RCC 7860 (cell line): ENCODE results near the gene PRLH.
A peak's percentile ranks its signal among the peaks of the same experiment; 100 is the strongest.
"Not testable (repeated sequence)": the region's sequence is repeated elsewhere in the genome, so short reads cannot be mapped to it uniquely, and the experiment has no call there.

Experiments
- DNase-seq: peaks from one replicate; pipeline ENCODE4 v3.0.0-alpha.2; 2015; ENCODE audit warnings: low spot score
- FAIRE-seq: peaks from 2 replicates; lab custom pipeline; 2012; peaks lifted over from hg19 to GRCh38; lab: Jason Lieb, UNC

The PRLH gene

DNA sequence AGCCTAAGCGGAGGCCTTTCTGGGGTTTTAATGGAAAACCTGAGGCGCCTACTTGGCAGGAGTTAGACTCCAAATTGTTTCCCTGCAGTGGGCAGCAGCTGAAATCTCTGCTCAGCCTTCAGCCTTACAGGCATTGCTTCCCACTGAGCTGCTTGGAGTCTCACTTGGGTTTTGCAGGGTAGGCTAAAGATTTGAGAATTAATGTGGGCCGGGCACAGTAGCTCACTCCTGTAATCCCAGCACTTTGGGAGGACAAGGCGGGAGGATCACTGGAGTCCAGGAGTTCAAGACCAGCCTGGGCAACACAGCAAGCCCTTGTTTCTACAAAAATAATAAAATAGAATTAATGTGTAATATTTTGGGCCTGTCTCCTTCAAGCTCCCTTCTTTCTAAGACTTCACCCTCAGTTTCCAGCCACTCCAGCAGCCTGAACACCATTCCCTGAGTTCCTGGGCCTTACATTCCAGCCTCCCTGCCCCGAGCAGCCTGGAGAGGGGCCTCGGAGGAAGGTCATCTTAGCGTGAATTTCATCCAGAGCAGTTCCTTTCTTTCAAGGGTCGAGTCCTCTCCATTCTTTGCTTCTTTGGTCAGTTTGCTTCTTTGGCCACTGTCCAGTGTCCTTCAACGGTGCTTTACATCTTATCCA lies 33.2 kb downstream of the PRLH start:
- DNase-seq (no peak), FAIRE-seq (no peak)

DNA sequence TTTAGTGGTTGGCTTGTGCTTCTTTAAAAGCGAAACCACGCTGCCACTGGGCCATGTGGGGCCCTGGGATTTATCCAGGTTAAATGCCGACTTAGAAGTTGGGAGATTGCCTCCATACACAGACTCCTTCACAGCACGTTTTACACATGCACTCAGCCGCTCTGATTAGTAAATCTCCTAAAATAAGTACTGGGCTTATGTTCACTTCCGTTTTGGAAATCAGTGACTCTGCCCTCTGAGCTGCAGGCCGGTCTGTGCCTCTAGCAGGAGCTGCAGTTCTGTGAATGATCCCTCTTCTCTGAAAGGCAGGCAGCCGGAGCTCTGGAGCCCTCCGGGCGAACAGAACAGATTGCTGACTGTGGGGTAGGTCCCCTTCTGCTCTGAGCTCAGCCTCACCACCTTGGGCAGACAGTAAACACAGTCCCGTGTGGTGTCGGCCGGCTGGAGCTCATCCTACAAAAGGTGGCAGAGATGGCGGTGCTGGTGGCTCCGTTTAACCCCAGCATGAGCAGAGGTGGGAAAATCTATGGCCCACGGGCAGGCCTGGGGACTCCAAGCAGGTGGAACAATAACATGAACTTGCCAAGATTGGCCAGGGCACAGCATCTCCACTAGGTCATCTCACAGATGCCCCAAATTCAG lies 34.0 kb downstream of the PRLH start:
- FAIRE-seq = no peak
- no peak for DNase-seq

DNA sequence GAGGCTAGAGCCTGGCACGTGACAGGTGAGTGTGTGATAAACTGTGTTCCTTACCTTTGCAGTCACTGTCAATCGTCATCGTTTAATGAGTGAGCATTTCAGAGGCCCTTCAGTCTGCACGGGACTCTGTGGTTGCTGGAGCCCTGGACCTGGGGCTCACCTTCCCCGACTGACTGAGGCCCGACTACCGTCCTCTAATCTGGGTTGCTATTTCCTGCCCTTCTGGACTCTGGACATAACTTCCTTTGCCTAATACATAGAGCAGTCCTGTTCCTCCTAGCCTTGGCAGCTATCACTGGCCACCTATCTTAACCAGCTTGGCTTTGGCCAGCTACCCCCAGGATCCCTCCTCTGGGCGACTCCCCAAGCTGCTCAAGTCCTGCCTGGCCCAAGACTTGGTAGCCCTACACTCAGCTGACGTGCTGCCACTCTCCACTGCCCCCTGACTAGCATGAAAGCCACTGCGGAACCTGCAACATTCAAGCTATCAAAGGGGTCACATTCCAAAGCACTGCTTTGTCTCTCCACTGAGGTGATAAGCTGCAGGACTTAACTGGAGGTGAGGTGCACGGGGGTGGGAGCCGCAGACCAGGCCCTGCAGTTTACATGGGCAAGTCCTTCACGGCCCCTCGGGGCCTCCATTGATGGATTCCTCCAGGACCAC lies 35.2 kb downstream of the PRLH start:
- DNase-seq = no peak
- no peak for FAIRE-seq

DNA sequence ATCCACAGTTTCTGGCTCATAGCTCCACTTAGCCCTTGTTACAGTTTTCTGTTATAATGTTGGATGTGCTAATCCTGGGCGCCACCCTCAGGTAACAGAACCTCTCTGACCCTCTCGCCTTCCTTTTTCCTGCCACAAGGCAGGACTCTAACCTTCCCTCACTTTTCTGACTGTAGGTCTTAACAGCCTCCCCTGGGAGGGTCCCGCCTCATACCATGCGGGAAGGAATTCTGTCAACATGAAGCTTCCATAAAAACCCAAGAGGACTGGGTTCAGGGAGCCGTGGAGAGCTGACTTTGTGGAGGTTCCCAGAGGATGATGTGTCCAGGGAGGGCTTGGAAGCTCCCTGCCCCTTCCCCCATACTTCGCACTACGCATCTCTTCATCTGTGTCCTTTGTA lies 36.0 kb downstream of the PRLH start:
- DNase-seq = no peak
- no peak for FAIRE-seq

DNA sequence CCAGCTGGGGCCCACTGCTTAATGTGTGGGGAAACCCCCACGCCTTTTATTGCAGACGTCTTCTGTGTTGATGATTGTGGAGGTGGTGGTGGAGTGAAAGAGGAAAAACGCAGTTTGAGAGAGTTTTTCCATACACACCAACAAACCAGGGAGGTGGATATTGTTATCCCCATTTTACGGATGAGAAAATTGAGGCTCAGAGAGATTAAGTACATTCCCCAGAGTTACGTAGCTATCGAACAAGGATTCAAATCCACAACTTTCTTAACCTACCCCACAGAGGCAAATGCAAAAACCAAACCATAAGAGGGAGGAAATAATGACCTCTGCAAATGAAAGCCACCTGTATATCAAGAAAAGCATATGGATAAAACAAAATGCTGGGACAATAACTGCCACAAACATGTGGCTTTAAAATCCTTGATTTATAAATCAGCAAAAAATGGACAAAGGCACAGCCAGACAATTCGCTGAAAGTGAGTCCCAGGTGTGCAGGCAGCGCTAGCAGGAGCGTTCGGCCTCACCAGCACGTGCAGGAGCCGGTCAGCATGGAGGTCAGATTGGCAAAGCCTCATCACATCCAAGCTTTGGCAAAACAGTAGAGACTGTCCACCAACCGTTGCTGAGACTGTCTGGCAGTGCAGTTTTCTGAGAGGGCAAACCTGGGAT lies 36.8 kb downstream of the PRLH start:
- DNase-seq (no peak), FAIRE-seq (no peak)

DNA sequence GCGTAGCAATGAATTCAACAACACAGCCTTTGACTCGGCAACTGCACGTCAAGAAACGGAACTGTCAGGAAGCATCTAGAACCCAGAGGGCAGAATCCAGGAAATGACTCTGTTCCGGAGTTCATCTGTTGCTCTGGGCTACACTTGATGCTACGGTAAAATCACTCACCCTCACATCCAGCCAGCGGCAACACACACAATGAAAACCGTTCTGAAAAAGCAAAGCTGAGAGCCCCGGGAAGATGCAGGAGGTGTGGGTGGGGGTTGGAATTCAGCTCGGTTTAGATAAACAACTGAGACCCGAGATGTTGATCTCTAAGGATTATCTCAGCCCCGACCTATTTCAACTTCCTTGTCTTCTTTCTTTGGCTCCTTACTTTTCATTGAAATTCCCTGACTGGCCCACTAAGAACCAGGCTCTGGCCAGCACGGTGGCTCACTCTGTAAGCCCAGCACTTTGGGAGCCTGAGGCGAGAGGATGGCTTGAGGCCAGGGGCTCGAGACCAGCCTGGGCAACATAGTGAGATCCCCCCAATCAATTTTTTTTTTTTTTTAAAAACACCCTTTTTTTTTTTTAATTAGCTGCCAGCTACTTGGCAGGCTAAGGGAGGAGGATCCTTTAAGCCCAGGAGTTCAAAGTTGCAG lies 37.5 kb downstream of the PRLH start:
- DNase-seq = no peak
- FAIRE-seq = no peak

DNA sequence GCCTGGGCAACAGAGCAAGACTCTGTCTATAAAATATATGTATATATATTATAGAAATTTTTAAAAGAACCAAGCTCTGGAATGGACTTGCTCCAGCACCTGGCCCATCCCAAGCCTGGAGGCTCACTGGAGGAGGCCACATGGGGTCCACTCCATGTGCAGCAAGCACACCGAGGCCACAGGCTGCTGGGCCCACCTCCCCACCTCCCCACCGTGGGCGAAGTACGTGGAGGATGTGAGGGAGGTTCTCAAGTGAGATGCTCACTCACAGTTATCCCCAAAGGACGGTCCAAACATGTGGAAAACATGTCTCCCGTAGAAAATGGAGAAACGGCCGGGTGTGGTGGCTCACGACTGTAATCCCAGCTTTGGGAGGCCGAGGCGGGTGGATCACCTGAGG lies 38.0 kb downstream of the PRLH start:
- no peak for DNase-seq
- no peak for FAIRE-seq

DNA sequence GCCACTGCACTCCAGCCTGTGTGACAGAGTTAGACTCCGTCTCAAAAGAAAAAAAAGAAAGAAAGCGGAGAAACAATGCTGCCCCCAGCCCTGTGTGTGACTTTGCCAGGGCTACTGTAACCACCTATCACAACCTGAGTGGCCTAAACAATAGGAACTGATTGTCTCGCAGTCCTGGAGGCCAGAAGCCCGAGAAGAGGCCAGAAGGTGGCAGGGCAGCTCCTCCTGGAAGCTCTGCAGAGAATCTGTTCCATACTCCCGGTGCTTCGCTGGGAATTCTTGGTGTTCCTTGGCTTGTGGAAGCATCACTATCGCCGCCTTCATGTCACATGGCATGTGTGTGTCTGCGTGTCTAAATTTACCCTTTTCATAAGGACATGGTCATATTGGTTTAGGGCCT lies 38.6 kb downstream of the PRLH start:
- FAIRE-seq (no peak), DNase-seq (no peak)

DNA sequence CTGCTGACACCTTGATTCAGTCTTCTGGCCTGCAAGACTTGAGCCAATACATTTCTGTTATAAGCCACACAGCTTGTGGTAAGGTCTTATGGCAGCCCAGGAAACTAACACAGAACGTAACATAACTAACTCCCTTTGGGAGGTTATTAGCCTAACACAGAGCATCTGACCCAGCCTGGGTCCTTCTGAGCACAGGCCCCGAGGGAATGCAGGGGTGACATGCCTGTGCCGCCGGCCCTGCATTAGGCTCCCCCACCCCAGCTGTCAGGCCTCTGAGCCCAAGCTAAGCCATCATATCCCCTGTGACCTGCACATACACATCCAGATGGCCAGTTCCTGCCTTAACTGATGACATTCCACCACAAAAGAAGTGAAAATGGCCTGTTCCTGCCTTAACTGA lies 40.1 kb downstream of the PRLH start:
- FAIRE-seq, DNase-seq: not testable (repeated sequence)

DNA sequence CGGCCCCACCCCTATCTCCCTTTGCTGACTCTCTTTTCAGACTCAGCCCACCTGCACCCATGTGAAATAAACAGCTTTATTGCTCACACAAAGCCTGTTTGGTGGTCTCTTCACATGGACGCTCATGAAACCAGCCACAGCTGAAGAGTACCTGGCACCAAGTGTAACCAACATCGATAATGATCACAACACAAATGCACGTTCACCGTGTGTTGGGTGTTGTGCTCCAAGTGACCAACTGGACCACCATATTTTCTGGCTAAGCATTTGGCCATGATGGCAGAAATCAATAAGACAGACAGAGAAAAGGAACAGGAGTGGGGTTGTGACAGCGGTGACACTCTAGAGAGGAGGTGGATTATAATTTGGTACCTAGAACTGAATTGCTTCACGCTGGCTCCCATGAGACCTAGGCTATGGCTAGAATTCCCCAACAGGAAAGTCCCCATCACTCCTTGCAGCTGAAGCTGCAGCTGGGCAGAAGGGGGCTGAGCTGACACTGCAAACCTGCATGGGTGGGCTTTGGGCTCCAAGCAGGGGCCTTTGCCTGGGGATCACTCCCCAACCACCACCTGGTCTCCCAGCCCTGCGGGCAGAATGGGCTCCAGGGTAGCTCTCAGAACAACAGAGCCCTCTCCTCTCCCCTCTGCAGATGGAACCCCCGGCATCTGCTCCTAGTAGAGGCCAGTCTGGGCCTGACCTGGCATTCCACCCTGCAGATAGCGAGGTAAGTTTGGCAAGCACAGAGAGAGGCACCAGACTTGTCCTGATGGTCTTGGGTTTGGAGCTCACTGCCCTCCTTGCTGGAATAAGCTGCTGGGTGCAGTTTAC lies 46.4 kb downstream of the PRLH start:
- no peak for DNase-seq
- FAIRE-seq = no peak

DNA sequence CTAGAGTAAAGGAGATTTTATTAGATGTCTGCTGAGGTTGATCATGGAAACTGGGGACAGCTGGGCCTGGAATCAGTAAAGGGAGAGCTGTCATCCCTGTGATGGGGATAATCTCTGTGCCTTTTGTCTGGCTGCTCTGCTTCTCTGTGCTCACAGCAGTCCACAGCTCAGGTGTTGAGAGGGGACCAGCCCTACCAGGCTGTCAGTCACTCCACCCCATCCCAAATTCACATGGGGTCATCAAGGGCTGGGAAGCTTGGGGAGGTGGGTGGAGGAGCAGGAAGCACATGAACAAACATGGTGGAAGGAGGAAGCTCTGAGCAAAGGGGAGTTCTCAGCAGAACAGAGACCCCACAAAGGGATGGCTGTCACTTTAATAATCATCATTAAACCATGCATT lies 47.3 kb downstream of the PRLH start:
- no peak for DNase-seq
- no peak for FAIRE-seq

DNA sequence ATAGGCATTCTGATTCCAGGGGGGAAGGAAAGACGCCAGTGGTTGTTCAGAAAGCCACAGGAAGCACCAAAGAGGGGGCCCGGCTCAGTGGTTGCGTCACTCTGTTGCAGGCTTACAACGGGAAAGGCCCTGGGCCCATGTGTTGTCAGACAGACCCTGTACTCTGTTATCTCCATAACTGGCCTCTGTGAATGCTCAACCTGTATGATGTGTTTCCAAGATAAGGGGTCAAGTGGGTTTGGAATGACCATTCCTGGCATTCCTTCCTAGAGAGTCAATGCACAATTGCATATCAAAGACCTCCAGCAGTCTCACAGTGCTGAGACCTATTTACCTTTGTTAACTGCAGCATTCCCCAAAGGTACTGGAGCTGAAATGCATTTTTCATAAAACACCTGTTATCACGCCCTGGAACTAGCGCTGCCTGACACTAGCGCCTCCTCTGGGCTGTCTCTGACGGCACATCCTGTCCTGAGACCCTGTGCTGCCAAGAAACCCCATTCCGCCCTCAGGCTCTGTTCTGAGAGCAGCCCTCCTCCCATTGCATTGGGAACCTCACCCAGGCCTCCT lies 47.9 kb downstream of the PRLH start:
- DNase-seq (peak; percentile 99), FAIRE-seq (peak; percentile 28)

DNA sequence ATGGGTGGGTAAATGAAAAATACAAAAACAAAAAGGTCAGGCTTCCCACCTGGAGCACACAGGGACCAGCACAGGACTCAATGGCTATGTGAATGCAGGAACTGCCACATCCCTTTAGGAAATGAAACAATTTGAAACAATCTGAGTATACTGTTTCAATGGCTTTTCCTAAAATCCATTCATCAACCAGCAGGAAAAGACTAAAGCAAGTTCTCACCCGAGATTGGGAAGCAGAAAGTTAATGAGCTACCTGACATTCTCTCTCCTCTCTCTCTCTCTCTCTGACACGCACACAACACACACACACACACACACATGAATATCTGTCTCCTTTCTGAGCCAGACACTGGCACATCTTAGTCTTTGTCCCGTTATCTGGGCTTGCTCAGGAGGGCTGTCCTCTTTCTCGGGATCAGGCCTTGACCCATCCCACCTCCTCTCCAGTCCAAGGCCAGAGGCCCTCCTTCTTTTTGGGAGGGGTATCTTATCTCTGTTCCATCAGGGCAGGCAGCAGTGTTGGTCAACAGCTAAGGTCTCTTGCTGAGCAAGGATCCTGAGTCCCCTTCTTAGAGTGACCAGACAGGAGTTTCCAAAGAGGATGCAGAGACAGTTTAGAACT lies 49.4 kb downstream of the PRLH start:
- DNase-seq = no peak
- FAIRE-seq = no peak

DNA sequence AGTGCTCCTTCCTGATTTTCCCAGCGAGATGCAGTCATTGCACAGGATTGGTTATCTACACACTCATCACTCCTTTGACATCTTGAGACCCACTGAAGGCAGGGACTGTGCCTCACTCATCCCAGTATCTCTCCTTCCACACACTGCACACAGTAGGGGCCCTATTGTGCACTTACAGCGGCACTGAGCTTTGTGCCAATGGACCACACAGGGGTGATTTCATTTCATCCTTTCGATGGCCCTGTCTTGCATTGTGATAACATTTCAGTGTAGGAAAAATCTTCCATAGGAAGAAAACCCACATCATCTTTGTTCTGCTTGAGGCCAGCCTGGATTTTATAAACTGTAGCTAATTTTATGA lies 50.0 kb downstream of the PRLH start:
- DNase-seq (no peak), FAIRE-seq (no peak)
